Chondrocyte (in vitro differentiated cells): ENCODE data around the gene HORMAD2. TPM values are rescaled to one million over a fixed set of nuclear protein-coding genes. Genes with fewer than 3 reads are reported as not detected.

Experiments used
- DNase-seq: peaks from one replicate; pipeline ENCODE4 v3.0.0; 2021; ENCODE audit warnings: mixed read lengths, low spot score
- H3K27ac Mint-ChIP-seq: one replicate; pipeline ENCODE4 v1.8.0; 2021; ENCODE audit warnings: mild to moderate bottlenecking, moderate library complexity, mixed read lengths; ENCODE audit not compliant: unreplicated experiment
- H3K27me3 Mint-ChIP-seq: 2 replicates; pipeline ENCODE4 v1.8.0; 2021; ENCODE audit warnings: low read depth, mixed read lengths
- H3K36me3 Mint-ChIP-seq: 2 replicates; pipeline ENCODE4 v1.8.0; 2021; ENCODE audit warnings: low read depth, mixed read lengths
- H3K4me1 Mint-ChIP-seq: 2 replicates; pipeline ENCODE4 v1.8.0; 2021; ENCODE audit warnings: low read depth, mild to moderate bottlenecking, mixed read lengths
- H3K4me3 Mint-ChIP-seq: one replicate; pipeline ENCODE4 v1.8.0; 2021; ENCODE audit warnings: mild to moderate bottlenecking, moderate library complexity, mixed read lengths; ENCODE audit not compliant: unreplicated experiment
- H3K9me3 Mint-ChIP-seq: 2 replicates; pipeline ENCODE4 v1.8.0; 2021; ENCODE audit warnings: low read depth, mixed read lengths
- total RNA-seq: library from RNA; stranded (reverse); gene quantifications from 3 replicates; pipeline ENCODE4 v1.2.1, GENCODE V29; 2021
- TF ChIP-seq, protein P1 (sequence below): fragments of 200-600 bp; sonication (generic); IDR thresholded peaks from 2 replicates; pipeline ENCODE4 v1.5.0; 2021; ENCODE audit warnings: antibody characterized with exemption, mild to moderate bottlenecking, moderate library complexity

The HORMAD2 gene
- total RNA-seq, 1 donor from 2014 or later = not detected

DNA sequence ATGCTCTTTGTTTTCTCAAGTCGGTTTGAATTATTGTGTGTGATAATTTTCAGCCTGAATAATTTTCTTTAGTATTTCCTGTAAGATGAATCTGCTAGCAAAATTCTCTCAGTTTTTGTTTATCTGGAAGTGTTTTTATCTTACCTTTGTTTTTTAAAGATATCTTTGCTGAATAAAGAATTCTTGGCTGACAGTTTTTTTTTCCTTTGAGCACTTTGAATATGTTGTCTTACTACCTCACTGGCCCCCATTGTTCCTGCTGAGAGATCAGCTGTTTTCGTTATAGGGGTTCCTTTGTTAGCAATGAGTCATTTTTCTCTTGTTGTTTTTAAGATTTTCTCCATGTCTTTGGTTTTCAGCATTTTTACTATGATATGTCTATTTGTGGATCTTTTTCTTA is 63.0 kb downstream of the HORMAD2 start:
- TF ChIP-seq, protein P1, sequence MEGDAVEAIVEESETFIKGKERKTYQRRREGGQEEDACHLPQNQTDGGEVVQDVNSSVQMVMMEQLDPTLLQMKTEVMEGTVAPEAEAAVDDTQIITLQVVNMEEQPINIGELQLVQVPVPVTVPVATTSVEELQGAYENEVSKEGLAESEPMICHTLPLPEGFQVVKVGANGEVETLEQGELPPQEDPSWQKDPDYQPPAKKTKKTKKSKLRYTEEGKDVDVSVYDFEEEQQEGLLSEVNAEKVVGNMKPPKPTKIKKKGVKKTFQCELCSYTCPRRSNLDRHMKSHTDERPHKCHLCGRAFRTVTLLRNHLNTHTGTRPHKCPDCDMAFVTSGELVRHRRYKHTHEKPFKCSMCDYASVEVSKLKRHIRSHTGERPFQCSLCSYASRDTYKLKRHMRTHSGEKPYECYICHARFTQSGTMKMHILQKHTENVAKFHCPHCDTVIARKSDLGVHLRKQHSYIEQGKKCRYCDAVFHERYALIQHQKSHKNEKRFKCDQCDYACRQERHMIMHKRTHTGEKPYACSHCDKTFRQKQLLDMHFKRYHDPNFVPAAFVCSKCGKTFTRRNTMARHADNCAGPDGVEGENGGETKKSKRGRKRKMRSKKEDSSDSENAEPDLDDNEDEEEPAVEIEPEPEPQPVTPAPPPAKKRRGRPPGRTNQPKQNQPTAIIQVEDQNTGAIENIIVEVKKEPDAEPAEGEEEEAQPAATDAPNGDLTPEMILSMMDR = no peak
- no peak for DNase-seq
- H3K4me1 Mint-ChIP-seq = peaks cover 9% of the 10 kb centered on the region
- no peak overlapping the region for H3K27ac Mint-ChIP-seq
- H3K27me3 Mint-ChIP-seq = no peaks in the 10 kb centered on the region
- no peak overlapping the region for H3K4me3 Mint-ChIP-seq
- peaks cover 20% of the 10 kb centered on the region for H3K9me3 Mint-ChIP-seq
- H3K36me3 Mint-ChIP-seq = peaks cover 4% of the 10 kb centered on the region

DNA sequence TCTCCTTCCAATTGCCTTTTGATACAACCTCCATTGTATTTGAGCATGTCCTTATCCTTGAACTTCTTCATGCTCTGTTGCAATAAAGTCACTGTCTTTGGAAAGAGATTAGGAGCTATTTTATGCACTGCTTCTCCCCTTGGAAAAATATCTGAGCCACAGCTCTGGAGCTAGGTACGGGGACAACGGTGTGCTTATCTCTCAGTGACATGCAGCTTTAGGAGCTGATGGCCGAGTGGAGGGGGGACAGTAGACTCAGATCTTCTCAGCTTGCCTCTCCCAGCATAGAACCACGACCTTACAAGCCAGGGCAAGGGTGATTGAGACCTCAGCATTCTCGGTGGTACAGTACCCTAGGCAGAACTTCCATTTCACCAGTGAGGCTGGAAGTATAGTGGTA is 64.1 kb downstream of the HORMAD2 start:
- no peak for DNase-seq
- TF ChIP-seq, protein P1 = no peak
- no peak overlapping the region for H3K27ac Mint-ChIP-seq
- peaks cover 4% of the 10 kb centered on the region for H3K36me3 Mint-ChIP-seq
- H3K9me3 Mint-ChIP-seq = peaks cover 21% of the 10 kb centered on the region
- no peaks in the 10 kb centered on the region for H3K27me3 Mint-ChIP-seq
- H3K4me3 Mint-ChIP-seq = no peak overlapping the region
- H3K4me1 Mint-ChIP-seq = peaks cover 9% of the 10 kb centered on the region

DNA sequence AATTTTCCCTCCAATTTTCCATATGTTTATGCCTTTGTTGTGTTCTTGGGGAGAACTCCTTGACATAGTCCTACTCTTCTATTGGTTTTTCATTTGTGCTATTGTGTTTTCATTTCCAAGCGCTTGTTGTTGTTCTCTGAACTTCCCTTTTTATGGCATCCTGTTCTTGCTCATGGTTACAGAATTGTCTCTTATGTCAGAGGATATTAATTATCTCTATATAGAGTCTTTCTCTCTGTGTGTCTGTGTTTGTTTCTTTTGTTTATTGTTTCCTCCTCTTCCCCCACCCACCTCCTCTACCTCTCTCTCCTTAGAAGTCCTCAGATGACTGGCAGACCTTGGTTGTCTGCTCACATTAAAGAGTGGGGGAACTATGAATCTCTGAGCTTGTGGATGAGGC is 69.9 kb downstream of the HORMAD2 start:
- H3K27me3 Mint-ChIP-seq = no peaks in the 10 kb centered on the region
- no peak for DNase-seq
- H3K4me1 Mint-ChIP-seq = peaks cover 2% of the 10 kb centered on the region
- no peak overlapping the region for H3K4me3 Mint-ChIP-seq
- H3K27ac Mint-ChIP-seq = no peak overlapping the region
- H3K36me3 Mint-ChIP-seq = peaks cover 4% of the 10 kb centered on the region
- peaks cover 5% of the 10 kb centered on the region for H3K9me3 Mint-ChIP-seq
- TF ChIP-seq, protein P1 = no peak

DNA sequence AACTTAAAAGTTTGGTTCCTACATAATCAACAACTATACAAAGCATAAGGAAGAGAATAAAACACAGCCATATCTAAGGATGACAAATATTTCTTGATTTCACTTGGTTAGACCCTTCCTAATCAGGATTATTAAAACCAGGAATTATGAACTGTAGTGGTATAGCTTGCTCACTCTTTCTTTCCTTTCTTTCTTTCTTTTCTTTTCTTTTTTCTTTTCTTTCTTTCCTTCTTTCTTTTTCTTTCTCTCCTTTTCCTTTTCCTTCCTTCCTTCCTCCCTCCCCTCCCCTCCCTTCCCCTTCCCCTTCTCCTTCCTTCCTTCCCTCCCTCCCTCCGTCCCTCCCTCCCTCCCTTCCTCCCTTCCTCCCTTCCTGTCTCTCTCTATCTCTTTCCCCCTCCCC is 78.0 kb downstream of the HORMAD2 start:
- H3K36me3 Mint-ChIP-seq = no peaks in the 10 kb centered on the region
- no peak overlapping the region for H3K4me3 Mint-ChIP-seq
- no peaks in the 10 kb centered on the region for H3K27me3 Mint-ChIP-seq
- H3K27ac Mint-ChIP-seq = no peak overlapping the region
- no peaks in the 10 kb centered on the region for H3K9me3 Mint-ChIP-seq
- H3K4me1 Mint-ChIP-seq = peaks cover 17% of the 10 kb centered on the region
- TF ChIP-seq, protein P1 = no peak
- no peak for DNase-seq

DNA sequence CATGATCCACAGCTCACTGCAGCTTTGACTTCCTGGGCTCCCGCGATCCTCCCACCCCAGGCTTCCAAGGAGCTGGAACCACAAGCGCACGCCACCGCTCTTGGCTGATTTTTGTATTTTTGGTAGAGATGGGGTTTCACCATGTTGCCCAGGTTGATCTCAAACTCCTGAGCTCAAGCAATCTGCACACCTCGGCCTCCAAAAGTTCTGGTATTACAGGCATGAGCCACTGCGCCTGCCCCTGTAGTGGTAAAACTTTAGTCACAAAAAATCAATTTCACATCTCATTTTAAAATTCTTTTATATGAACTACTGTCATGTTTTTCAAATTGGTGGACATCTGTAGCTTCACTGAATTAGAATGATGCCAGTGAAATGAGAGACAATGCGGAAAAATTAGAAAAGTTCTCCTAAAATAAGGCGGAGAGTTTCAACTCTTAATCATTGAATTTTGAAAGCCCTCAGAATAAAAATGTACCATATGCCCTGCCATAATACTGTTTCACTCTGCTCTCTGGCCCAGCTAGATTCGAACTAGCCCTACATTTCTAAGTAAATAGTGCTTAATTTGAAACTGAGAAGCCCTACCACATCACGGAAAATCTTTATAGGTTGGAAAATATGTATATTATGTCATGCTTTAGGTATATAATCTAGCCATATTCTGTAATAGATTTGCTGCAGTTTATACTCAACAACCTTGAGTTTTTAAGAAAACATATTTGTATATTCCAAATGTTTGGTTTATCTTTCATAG is 78.7 kb downstream of the HORMAD2 start:
- no peak overlapping the region for H3K4me3 Mint-ChIP-seq
- no peak for DNase-seq
- H3K27ac Mint-ChIP-seq = peak overlapping the region; percentile 72
- H3K27me3 Mint-ChIP-seq = no peaks in the 10 kb centered on the region
- H3K9me3 Mint-ChIP-seq = no peaks in the 10 kb centered on the region
- no peaks in the 10 kb centered on the region for H3K36me3 Mint-ChIP-seq
- TF ChIP-seq, protein P1 = no peak
- peaks cover 17% of the 10 kb centered on the region for H3K4me1 Mint-ChIP-seq
